Liver (tissue), 9 donors: ENCODE data around the gene IFRD2. TPM values are rescaled to one million over a fixed set of nuclear protein-coding genes. Genes with fewer than 3 reads are reported as not detected.

Source experiments
- DNase-seq: peaks from one replicate; pipeline ENCODE4 v3.0.0-alpha.2; 2017; ENCODE audit warnings: low spot score
- H3K27ac ChIP-seq, 2 donors: one replicate each; pipeline ENCODE4 v1.7.0; 2013; ENCODE audit warnings: inconsistent platforms in 2 of 2, low read length in 2 of 2, control low read depth in 1 of 2, low read depth in 1 of 2, mild to moderate bottlenecking in 1 of 2
- H3K27me3 ChIP-seq, 4 donors: one replicate each; pipeline versions ENCODE4 v1.6.1 to v1.7.0; 2013; ENCODE audit warnings: low read length in 3 of 4, inconsistent platforms in 1 of 4, mild to moderate bottlenecking in 1 of 4, moderate library complexity in 1 of 4; ENCODE audit not compliant: control insufficient read depth in 4 of 4, insufficient read depth in 4 of 4
- H3K36me3 ChIP-seq, 4 donors: one replicate each; pipeline versions ENCODE4 v1.6.1 to v1.7.0; 2013; ENCODE audit warnings: low read length in 3 of 4, mild to moderate bottlenecking in 3 of 4, low read depth in 1 of 4, moderate library complexity in 1 of 4; ENCODE audit not compliant: control insufficient read depth in 4 of 4, insufficient read depth in 3 of 4
- H3K4me1 ChIP-seq, 4 donors: one replicate each; pipeline versions ENCODE4 v1.6.1 to v1.7.0; 2013; ENCODE audit warnings: low read length in 3 of 4, mild to moderate bottlenecking in 3 of 4, moderate library complexity in 1 of 4; ENCODE audit not compliant: control insufficient read depth in 4 of 4, insufficient read depth in 4 of 4
- H3K4me3 ChIP-seq, 3 donors: one replicate each; pipeline versions ENCODE4 v1.6.1 to v1.7.0; 2013; ENCODE audit warnings: low read length in 3 of 3, control low read depth in 1 of 3, low read depth in 1 of 3, mild to moderate bottlenecking in 1 of 3
- H3K9ac ChIP-seq, 2 donors: one replicate each; pipeline ENCODE4 v1.7.0; 2013; ENCODE audit warnings: low read length in 2 of 2, mild to moderate bottlenecking in 2 of 2, moderate library complexity in 2 of 2, control low read depth in 1 of 2, low read depth in 1 of 2
- H3K9me3 ChIP-seq, 4 donors: one replicate each; pipeline versions ENCODE4 v1.6.1 to v1.7.0; 2013; ENCODE audit warnings: low read length in 3 of 4; ENCODE audit not compliant: control insufficient read depth in 4 of 4
- EGR1 ChIP-seq, 2 donors: IDR thresholded peaks; 2 replicates each; pipeline ENCODE4 v1.6.1; 2016 to 2018; ENCODE audit warnings: antibody characterized with exemption in 2 of 2, low read depth in 2 of 2
- FOXA1 ChIP-seq: IDR thresholded peaks from 2 replicates; pipeline ENCODE4 v1.6.1; 2016; ENCODE audit warnings: antibody characterized with exemption
- FOXA2 ChIP-seq: IDR thresholded peaks from 2 replicates; pipeline ENCODE4 v1.6.1; 2016; ENCODE audit warnings: antibody characterized with exemption
- GABPA ChIP-seq, 2 donors: IDR thresholded peaks in 1 of 2; conservative IDR thresholded peaks in 1 of 2; 2 replicates each; pipeline ENCODE4 v1.6.1; 2016; ENCODE audit warnings: antibody characterized with exemption in 2 of 2, mild to moderate bottlenecking in 1 of 2, moderate library complexity in 1 of 2
- HNF4A ChIP-seq, 2 donors: conservative IDR thresholded peaks; 2 replicates each; pipeline ENCODE4 v1.6.1; 2016; ENCODE audit warnings: antibody characterized with exemption in 2 of 2, mild to moderate bottlenecking in 2 of 2
- JUND ChIP-seq, 2 donors: IDR thresholded peaks; 2 replicates each; pipeline ENCODE4 v1.6.1; 2016; ENCODE audit warnings: antibody characterized with exemption in 2 of 2
- RAD21 ChIP-seq, 2 donors: IDR thresholded peaks; 2 replicates each; pipeline ENCODE4 v1.6.1; 2016; ENCODE audit warnings: antibody characterized with exemption in 2 of 2, mild to moderate bottlenecking in 2 of 2
- RXRA ChIP-seq, 2 donors: IDR thresholded peaks; 2 replicates each; pipeline ENCODE4 v1.6.1; 2017 to 2018; ENCODE audit warnings: antibody characterized with exemption in 2 of 2, mild to moderate bottlenecking in 1 of 2
- SP1 ChIP-seq: IDR thresholded peaks from 2 replicates; pipeline ENCODE4 v1.6.1; 2018; ENCODE audit warnings: antibody characterized with exemption, mild to moderate bottlenecking
- TAF1 ChIP-seq: conservative IDR thresholded peaks from 2 replicates; pipeline ENCODE4 v1.6.1; 2016; ENCODE audit warnings: antibody characterized with exemption, mild to moderate bottlenecking
- YY1 ChIP-seq: IDR thresholded peaks from 2 replicates; pipeline ENCODE4 v1.6.1; 2016; ENCODE audit warnings: antibody characterized with exemption, mild to moderate bottlenecking
- WGBS: extraction: QIAGEN DNeasy Blood & Tissue Kit; methylation state at CpG from one replicate; pipeline ENCODE4 v1.1.7; 2013; 5-methylcytosine and 5-hydroxymethylcytosine counted together
- polyA plus RNA-seq, 2 donors: library from polyadenylated mRNA; stranded (reverse) in 1 of 2; unstranded in 1 of 2; fragments of 200-250 nt in 1 of 2; fragments of >200 nt in 1 of 2; fragmentation: Nextera tagmentation in 1 of 2; extraction: Ambion mirVana in 1 of 2; gene quantifications; one replicate each; pipeline versions ENCODE4 v1.2.1 to v1.2.3, GENCODE V29; 2013 to 2015
- total RNA-seq, 2 donors: library from RNA; depleted of rRNA; stranded (reverse); fragments of >200 nt; gene quantifications; one replicate each; pipeline ENCODE4 v1.2.3, GENCODE V29; 2014
- TF ChIP-seq, protein P1 (sequence below): IDR thresholded peaks from 2 replicates; pipeline ENCODE4 v1.6.1; 2016; ENCODE audit warnings: antibody characterized with exemption
- TF ChIP-seq, protein P2 (sequence below): fragments of 150-350 bp; IDR thresholded peaks from 2 replicates; pipeline ENCODE4 v1.5.1; 2017; ENCODE audit warnings: improper control_type of control experiment, low read depth, low read length; ENCODE audit not compliant: missing input control
- TF ChIP-seq, protein P3 (sequence below): IDR thresholded peaks from 2 replicates; pipeline ENCODE4 v1.6.1; 2016; ENCODE audit warnings: antibody characterized with exemption
- TF ChIP-seq, protein P4 (sequence below): IDR thresholded peaks from 2 replicates; pipeline ENCODE4 v1.6.1; 2016; ENCODE audit warnings: antibody characterized with exemption
- donor health status: healthy.
- donor health status: healthy.
- donor health status: healthy.
- donor health status: healthy.
- donor health status: healthy.

IFRD2 gene
- total and polyA plus RNA-seq, 4 donors, result 55.7 to 91.2 (median 63.2) TPM

DNA sequence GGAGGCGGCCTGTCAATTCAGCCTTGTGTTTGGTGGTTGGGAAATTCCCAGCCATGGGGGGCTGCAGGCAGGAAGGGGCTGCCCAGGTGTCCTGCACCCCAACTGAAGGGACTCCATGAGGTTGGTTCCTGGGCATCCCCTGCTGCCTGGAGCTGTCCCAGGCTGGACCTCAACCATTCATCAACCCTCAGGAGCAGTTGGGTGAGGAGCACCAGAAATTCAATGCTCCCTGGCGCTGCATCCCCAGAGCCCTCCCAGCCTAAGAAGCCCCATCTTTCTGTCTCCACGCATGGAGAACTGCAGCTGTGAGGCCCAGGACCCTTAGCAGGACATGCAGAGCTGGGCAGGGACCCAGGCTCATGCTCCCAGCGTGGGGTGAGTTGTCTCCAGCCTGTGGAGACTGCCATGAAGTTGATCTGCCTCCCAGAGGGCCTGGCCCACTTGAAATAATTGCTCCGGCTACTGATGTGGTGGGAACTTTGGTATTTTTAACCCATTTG lies 31.2 kb downstream of the IFRD2 start:
- Histone ChIP-seq H3K9ac (no peak overlapping the region), H3K9me3 (no peaks in the 10 kb centered on the region), H3K36me3 (peaks cover 11 to 19% (median 15%) of the 10 kb centered on the region in 4 donors), H3K27ac (peak overlapping the region; percentile 76 to 88), H3K27me3 (no peaks in the 10 kb centered on the region), H3K4me1 (peaks cover 5 to 28% (median 9%) of the 10 kb centered on the region in 4 donors), H3K4me3 (no peak overlapping the region)
- no peak for DNase-seq
- TF ChIP-seq, protein P1, sequence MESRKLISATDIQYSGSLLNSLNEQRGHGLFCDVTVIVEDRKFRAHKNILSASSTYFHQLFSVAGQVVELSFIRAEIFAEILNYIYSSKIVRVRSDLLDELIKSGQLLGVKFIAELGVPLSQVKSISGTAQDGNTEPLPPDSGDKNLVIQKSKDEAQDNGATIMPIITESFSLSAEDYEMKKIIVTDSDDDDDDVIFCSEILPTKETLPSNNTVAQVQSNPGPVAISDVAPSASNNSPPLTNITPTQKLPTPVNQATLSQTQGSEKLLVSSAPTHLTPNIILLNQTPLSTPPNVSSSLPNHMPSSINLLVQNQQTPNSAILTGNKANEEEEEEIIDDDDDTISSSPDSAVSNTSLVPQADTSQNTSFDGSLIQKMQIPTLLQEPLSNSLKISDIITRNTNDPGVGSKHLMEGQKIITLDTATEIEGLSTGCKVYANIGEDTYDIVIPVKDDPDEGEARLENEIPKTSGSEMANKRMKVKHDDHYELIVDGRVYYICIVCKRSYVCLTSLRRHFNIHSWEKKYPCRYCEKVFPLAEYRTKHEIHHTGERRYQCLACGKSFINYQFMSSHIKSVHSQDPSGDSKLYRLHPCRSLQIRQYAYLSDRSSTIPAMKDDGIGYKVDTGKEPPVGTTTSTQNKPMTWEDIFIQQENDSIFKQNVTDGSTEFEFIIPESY, result no peak
- TF ChIP-seq, protein P2, sequence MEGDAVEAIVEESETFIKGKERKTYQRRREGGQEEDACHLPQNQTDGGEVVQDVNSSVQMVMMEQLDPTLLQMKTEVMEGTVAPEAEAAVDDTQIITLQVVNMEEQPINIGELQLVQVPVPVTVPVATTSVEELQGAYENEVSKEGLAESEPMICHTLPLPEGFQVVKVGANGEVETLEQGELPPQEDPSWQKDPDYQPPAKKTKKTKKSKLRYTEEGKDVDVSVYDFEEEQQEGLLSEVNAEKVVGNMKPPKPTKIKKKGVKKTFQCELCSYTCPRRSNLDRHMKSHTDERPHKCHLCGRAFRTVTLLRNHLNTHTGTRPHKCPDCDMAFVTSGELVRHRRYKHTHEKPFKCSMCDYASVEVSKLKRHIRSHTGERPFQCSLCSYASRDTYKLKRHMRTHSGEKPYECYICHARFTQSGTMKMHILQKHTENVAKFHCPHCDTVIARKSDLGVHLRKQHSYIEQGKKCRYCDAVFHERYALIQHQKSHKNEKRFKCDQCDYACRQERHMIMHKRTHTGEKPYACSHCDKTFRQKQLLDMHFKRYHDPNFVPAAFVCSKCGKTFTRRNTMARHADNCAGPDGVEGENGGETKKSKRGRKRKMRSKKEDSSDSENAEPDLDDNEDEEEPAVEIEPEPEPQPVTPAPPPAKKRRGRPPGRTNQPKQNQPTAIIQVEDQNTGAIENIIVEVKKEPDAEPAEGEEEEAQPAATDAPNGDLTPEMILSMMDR, result no peak
- TF ChIP-seq FOXA2, result no peak
- TF ChIP-seq, protein P3, sequence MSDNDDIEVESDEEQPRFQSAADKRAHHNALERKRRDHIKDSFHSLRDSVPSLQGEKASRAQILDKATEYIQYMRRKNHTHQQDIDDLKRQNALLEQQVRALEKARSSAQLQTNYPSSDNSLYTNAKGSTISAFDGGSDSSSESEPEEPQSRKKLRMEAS, result no peak
- no peak for TF ChIP-seq HNF4A (conservative IDR thresholded peaks at IDR 0.05)
- no peak for TF ChIP-seq TAF1
- no peak for TF ChIP-seq YY1
- no peak for TF ChIP-seq FOXA1
- no peak for TF ChIP-seq GABPA (IDR thresholded peaks at IDR 0.05 in 1 of 2, conservative IDR thresholded peaks at IDR 0.05 in 1 of 2)
- TF ChIP-seq RXRA (IDR thresholded peaks at IDR 0.05), result no peak
- TF ChIP-seq JUND (IDR thresholded peaks at IDR 0.05), result no peak
- 88% methylated on average over 5 of the region's 5 CpGs for WGBS

DNA sequence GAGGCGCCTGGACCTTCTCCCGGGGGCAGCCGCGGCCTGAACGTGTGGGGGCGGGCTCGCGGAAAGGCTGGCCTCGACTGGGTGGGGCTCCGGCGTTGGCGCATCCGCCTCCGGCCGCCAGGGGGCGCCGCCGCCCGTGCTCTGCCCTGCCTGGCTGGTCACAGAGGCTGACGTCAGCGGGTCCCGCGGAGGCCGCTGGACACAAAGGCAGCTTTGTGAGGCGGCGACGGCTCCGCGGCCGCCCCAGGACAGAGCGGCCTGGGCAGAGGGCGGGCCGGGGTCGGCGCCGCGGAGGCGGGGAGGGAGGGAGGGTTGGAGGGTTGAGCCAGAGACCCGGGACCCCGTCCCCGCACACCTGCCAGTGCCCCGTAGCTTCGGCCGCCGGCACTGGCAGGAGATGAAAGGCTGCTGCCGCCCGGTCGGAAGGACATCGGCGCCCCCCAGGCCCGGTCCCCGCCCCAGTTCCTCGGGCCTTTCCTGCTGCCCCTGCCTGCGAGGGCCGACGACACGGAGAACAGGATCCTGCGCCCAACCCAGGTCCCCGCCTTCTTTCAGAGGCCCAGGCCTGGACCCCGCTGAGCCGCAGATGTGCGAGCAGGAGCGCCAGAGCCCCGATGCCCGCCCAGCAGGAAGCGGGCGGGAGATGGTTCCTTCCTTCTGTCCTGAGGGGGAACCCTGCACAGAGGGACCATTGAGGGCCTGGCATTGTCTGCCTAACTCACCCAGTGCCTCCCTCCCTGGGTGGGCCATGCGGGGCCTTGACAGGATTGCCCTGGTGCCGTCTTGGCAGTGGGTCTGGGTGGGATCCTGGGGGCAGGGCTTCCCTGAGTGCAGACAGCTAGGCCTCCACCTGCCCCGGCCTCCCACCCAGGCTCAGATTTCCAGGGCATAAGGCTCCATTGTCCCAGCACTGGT lies 31.9 kb downstream of the IFRD2 start:
- Histone ChIP-seq H3K27ac (peak overlapping the region; percentile 79 to 88), H3K27me3 (no peaks in the 10 kb centered on the region), H3K4me3 (peak overlapping the region in 2 of 3 donors; percentile 40 to 66), H3K36me3 (peaks cover 11 to 21% (median 15%) of the 10 kb centered on the region in 4 donors), H3K4me1 (peaks cover 5 to 31% (median 10%) of the 10 kb centered on the region in 4 donors), H3K9ac (peak overlapping the region; percentile 29 to 64), H3K9me3 (no peaks in the 10 kb centered on the region)
- TF ChIP-seq EGR1 (IDR thresholded peaks at IDR 0.05; ENCODE audit: low read depth in 2 of 2) (peak in 1 of 2 donors; percentile 26), JUND (IDR thresholded peaks at IDR 0.05) (peak in 1 of 2 donors; percentile 40), GABPA (IDR thresholded peaks at IDR 0.05 in 1 of 2, conservative IDR thresholded peaks at IDR 0.05 in 1 of 2) (peak in 1 of 2 donors; percentile 29), SP1 (no peak), RAD21 (IDR thresholded peaks at IDR 0.05) (peak; percentile 70 to 77)
- TF ChIP-seq, protein P2, result peak; percentile 99
- TF ChIP-seq, protein P4, sequence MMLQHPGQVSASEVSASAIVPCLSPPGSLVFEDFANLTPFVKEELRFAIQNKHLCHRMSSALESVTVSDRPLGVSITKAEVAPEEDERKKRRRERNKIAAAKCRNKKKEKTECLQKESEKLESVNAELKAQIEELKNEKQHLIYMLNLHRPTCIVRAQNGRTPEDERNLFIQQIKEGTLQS, result no peak
- WGBS, result 3% methylated on average over 70 of the region's 70 CpGs
- DNase-seq, result peak; percentile 93
